RWPE2 (cell line): ENCODE measurements around the gene TUFT1.

Source experiments
- ATAC-seq: fragments of 200-7000 bp; cut with Tn5 transposase; 3 replicates; pipeline ENCODE4 v1.9.1; 2021; ENCODE audit warnings: low read depth
- DNase-seq: peaks from one replicate; pipeline ENCODE4 v3.0.0-alpha.2; 2020; ENCODE audit warnings: low spot score
- H3K27ac ChIP-seq: fragments of 450-650 bp; 2 replicates; pipeline ENCODE4 v1.5.1; 2017; ENCODE audit warnings: mild to moderate bottlenecking; ENCODE audit not compliant: poor library complexity, severe bottlenecking
- H3K27me3 ChIP-seq: fragments of 250-450 bp; sonication (Bioruptor Pico); 2 replicates; pipeline ENCODE4 v1.5.1; 2021; ENCODE audit warnings: mild to moderate bottlenecking, moderate library complexity; ENCODE audit not compliant: insufficient read depth, poor library complexity, severe bottlenecking
- H3K36me3 ChIP-seq: fragments of 250-450 bp; sonication (Bioruptor Pico); 2 replicates; pipeline ENCODE4 v1.5.1; 2020; ENCODE audit warnings: low read depth, mild to moderate bottlenecking, moderate library complexity
- H3K4me1 ChIP-seq: fragments of 250-450 bp; sonication (Bioruptor Pico); 2 replicates; pipeline ENCODE4 v1.5.1; 2021; ENCODE audit warnings: mild to moderate bottlenecking, moderate library complexity; ENCODE audit not compliant: insufficient read depth, poor library complexity, severe bottlenecking
- H3K4me3 ChIP-seq: fragments of 250-450 bp; sonication (Bioruptor Pico); 2 replicates; pipeline ENCODE4 v1.5.1; 2021; ENCODE audit warnings: mild to moderate bottlenecking, moderate library complexity; ENCODE audit not compliant: severe bottlenecking
- H3K9me3 ChIP-seq: fragments of 250-450 bp; sonication (Bioruptor Pico); 2 replicates; pipeline ENCODE4 v1.5.1; 2021; ENCODE audit warnings: mild to moderate bottlenecking, moderate library complexity; ENCODE audit not compliant: severe bottlenecking
- TF ChIP-seq, protein P1 (sequence below): fragments of 450-650 bp; IDR thresholded peaks from one replicate; pipeline ENCODE4 v1.5.1; 2017; ENCODE audit warnings: mild to moderate bottlenecking, moderate library complexity; ENCODE audit not compliant: poor library complexity, severe bottlenecking

The TUFT1 gene

DNA sequence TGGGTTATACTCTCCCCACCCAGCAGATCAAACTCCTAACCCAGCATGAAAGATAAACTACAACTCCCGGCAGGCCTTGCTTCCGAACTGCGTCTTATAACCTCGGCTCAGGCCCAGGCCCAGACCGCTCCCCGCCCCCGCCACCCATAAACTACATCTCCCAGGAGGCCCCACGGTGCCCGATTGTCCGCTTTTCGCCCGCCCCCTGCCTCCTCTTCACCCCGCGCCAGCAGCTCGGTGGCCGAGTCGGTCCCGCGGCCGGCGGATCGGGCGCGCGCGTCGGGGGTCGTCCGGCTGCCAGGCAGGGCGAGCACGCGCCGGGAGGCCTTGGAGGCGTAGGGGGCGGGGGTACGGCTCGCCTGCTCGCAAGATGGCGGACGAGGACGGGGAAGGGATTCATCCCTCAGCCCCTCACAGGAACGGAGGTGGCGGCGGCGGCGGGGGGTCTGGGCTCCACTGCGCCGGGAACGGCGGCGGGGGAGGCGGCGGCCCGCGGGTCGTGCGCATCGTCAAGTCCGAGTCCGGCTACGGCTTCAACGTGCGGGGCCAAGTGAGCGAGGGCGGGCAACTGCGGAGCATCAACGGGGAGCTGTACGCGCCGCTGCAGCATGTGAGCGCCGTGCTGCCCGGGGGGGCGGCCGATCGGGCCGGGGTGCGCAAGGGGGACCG, 71.9 kb downstream of the TUFT1 start, which contains the start of gene SNX27:
Gene SNX27 (plus strand): TSS at position 219 of the 669 bp plus-strand sequence. CDS start 152 bp downstream, at position 371.
- DNase-seq, result peak; percentile 85

DNA sequence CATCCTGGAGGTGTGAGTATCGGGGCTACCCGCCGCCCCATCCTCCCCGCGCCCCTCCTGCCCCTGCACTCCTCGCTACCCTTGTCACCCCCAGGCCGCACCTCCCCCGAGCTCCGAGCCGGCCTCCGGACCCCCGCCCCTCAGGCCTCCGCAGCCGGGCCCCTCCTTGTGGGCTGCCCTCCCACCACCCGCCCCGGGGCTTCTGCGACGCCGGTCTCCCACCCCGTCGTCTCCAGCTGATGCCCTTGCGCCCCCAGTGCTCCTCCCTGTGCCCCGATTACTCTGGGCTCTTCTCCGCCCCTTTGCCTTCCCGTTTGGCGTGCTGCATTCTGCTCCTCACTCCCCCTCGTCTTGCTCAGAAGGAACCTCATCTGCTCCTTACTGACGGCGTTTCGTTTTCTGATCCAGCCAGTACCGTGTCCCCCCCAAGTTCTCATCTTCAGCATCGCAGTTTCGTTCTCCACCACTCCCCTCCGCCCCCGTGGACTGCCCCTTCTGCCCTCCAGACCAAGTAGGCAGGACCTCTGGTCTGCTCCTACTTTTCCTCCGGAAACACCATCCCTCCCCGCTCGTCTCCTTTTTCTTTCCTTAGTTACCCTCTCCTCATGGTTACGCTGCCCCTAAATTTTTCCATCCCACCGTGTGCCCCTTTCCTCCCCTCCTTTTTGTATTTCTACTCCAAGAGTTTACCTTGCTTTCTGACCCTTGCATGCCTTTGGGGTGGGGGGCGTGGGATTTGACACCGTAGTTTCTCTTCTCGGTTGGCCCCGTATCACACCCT, 72.6 kb downstream of the TUFT1 start:
- Histone ChIP-seq H3K36me3 (no peaks in the 10 kb centered on the region), H3K4me1 (peaks cover 38% of the 10 kb centered on the region), H3K9me3 (no peaks in the 10 kb centered on the region), H3K4me3 (peak overlapping the region; percentile 78), H3K27me3 (no peaks in the 10 kb centered on the region), H3K27ac (peak overlapping the region; percentile 67)
- DNase-seq (no peak), ATAC-seq (peak; percentile 28; the same call in 2 of the 3 replicates)
- TF ChIP-seq, protein P1, sequence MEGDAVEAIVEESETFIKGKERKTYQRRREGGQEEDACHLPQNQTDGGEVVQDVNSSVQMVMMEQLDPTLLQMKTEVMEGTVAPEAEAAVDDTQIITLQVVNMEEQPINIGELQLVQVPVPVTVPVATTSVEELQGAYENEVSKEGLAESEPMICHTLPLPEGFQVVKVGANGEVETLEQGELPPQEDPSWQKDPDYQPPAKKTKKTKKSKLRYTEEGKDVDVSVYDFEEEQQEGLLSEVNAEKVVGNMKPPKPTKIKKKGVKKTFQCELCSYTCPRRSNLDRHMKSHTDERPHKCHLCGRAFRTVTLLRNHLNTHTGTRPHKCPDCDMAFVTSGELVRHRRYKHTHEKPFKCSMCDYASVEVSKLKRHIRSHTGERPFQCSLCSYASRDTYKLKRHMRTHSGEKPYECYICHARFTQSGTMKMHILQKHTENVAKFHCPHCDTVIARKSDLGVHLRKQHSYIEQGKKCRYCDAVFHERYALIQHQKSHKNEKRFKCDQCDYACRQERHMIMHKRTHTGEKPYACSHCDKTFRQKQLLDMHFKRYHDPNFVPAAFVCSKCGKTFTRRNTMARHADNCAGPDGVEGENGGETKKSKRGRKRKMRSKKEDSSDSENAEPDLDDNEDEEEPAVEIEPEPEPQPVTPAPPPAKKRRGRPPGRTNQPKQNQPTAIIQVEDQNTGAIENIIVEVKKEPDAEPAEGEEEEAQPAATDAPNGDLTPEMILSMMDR, result no peak

More for the DNA sequence above, 71.9 kb downstream of the TUFT1 start, which contains the start of gene SNX27:
- Histone ChIP-seq H3K27me3 (no peaks in the 10 kb centered on the region), H3K4me3 (peak within 1 kb of the TSS; percentile 78), H3K9me3 (no peaks in the 10 kb centered on the region), H3K27ac (peak within 1 kb of the TSS; percentile 67), H3K36me3 (no peaks in the 10 kb centered on the region), H3K4me1 (peaks cover 35% of the 10 kb centered on the region)
- TF ChIP-seq, protein P1, result no peak
- peak; percentile 89 for ATAC-seq

DNA sequence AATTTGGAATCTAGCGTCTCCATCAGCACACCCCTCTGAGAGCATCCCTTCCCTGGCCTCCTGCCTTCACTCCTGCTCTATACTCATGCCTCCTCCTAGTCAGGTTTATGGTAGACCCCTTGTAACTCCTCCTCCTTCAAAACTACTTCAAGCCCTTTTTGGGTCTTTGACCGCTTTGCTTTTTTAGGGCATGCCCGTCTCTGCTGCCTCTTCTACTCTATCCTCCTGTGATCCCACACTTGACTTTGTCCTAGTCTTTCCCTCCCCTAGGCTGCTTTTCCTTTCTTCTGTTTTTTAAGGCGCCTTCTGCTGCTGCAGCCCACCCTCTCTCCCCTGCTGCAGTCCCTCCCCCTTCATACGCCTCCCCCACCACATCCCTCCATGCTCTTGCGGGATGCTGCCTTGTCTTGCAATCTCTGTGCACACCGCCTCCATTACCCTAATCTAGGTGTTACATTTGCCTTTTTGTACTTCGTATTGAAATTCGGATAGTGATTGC, 73.2 kb downstream of the TUFT1 start:
- peak overlapping the region; percentile 67 for H3K27ac ChIP-seq
- DNase-seq (no peak), ATAC-seq (no peak)
- H3K4me1 ChIP-seq, result peaks cover 35% of the 10 kb centered on the region
- no peaks in the 10 kb centered on the region for H3K27me3 ChIP-seq
- TF ChIP-seq, protein P1, result no peak
- no peaks in the 10 kb centered on the region for H3K9me3 ChIP-seq
- peak overlapping the region; percentile 78 for H3K4me3 ChIP-seq
- H3K36me3 ChIP-seq, result no peaks in the 10 kb centered on the region

DNA sequence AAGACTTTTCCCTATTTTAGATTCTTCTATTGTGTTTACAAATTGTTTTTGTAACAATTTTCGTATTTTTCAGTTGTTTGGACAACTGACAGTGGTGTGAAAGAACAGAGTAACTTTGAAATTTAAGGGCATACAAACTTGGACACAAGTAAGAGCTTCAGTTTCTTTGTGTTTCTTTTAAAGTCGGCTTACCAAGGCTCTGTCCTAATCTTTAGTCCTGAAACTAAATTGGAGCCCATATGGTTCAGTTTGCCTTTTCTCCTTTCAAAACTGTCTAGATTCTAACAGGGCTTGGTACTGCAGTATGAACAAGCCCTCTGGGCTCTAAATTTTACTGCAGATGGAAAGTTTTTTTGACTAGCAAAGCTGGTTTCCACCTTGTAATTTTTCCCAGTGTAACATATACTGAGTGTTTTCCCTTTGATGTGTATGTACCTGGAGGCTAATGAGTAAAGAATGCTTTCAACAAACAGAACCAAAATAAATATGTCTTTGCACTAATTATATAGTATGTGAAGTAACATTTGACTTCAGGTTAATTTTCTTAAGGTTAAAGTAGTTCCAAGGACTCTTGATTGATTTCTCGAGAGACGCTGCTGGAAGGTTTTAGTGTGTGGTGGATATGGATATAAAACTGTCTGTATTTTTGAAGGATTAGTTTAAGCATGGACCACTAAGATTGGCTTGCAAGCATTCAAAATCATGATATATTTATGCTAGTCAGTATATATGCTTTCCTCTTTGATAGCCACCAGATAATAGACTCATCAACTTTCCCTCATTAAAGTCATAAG, 75.8 kb downstream of the TUFT1 start:
- H3K4me1 ChIP-seq, result peaks cover 48% of the 10 kb centered on the region
- no peak overlapping the region for H3K4me3 ChIP-seq
- TF ChIP-seq, protein P1, result no peak
- no peaks in the 10 kb centered on the region for H3K27me3 ChIP-seq
- H3K36me3 ChIP-seq, result no peaks in the 10 kb centered on the region
- ATAC-seq (no peak), DNase-seq (no peak)
- H3K27ac ChIP-seq, result peak overlapping the region; percentile 69
- H3K9me3 ChIP-seq, result no peaks in the 10 kb centered on the region
